Muscle layer of colon (tissue), 2 donors: ENCODE data around the gene DUSP15.

Source experiments
- H3K27ac ChIP-seq: one replicate; pipeline ENCODE4 v1.7.0; 2013; ENCODE audit warnings: low read depth, mild to moderate bottlenecking, low read length, moderate library complexity
- H3K27me3 ChIP-seq, 2 donors: one replicate each; pipeline ENCODE4 v1.7.0; 2013; ENCODE audit warnings: low read length in 2 of 2, mild to moderate bottlenecking in 2 of 2; ENCODE audit not compliant: insufficient read depth in 2 of 2, control insufficient read depth in 1 of 2
- H3K36me3 ChIP-seq: one replicate; pipeline ENCODE4 v1.7.0; 2013; ENCODE audit warnings: mild to moderate bottlenecking, low read length; ENCODE audit not compliant: insufficient read depth
- H3K4me1 ChIP-seq: one replicate; pipeline ENCODE4 v1.7.0; 2013; ENCODE audit warnings: mild to moderate bottlenecking, low read length; ENCODE audit not compliant: insufficient read depth
- H3K4me3 ChIP-seq, 2 donors: one replicate each; pipeline ENCODE4 v1.7.0; 2013; ENCODE audit warnings: low read length in 2 of 2, low read depth in 1 of 2, mild to moderate bottlenecking in 1 of 2, moderate library complexity in 1 of 2
- H3K9ac ChIP-seq: one replicate; pipeline ENCODE4 v1.7.0; 2013; ENCODE audit warnings: low read length
- H3K9me3 ChIP-seq: one replicate; pipeline ENCODE4 v1.7.0; 2013; ENCODE audit warnings: mild to moderate bottlenecking, low read length
- donor health status: abdominal sarcoma.
- donor health status: Adenocarcinoma of cecum.

Gene DUSP15

GRCh38 chr20:31883829-31884228 is 13.5 kb upstream of the DUSP15 start:
- Histone ChIP-seq H3K36me3 (no peaks in the 10 kb centered on the region), H3K9me3 (no peaks in the 10 kb centered on the region), H3K9ac (no peak overlapping the region), H3K27ac (no peak overlapping the region), H3K27me3 (no peaks in the 10 kb centered on the region), H3K4me3 (no peak overlapping the region), H3K4me1 (no peaks in the 10 kb centered on the region)

- Histone ChIP-seq H3K36me3 (no peaks in the 10 kb centered on the region), H3K27ac (no peak overlapping the region), H3K9ac (no peak overlapping the region), H3K9me3 (no peaks in the 10 kb centered on the region), H3K4me1 (no peaks in the 10 kb centered on the region), H3K27me3 (no peaks in the 10 kb centered on the region), H3K4me3 (no peak overlapping the region)
Observed at GRCh38 chr20:31881945-31882344, 11.6 kb upstream of the DUSP15 start.

- peak overlapping the region; percentile 59 to 80 for H3K4me3 ChIP-seq
- H3K4me1 ChIP-seq, result no peaks in the 10 kb centered on the region
- H3K9me3 ChIP-seq, result no peaks in the 10 kb centered on the region
- no peaks in the 10 kb centered on the region for H3K27me3 ChIP-seq
- H3K27ac ChIP-seq, result peak overlapping the region; percentile 76
- no peak overlapping the region for H3K9ac ChIP-seq
- H3K36me3 ChIP-seq, result no peaks in the 10 kb centered on the region
Observed at GRCh38 chr20:31879143-31879987, 9.0 kb upstream of the DUSP15 start.

GRCh38 chr20:31877684-31878083 is 7.4 kb upstream of the DUSP15 start:
- Histone ChIP-seq H3K4me1 (no peaks in the 10 kb centered on the region), H3K9me3 (no peaks in the 10 kb centered on the region), H3K4me3 (no peak overlapping the region), H3K36me3 (no peaks in the 10 kb centered on the region), H3K27me3 (no peaks in the 10 kb centered on the region), H3K9ac (no peak overlapping the region), H3K27ac (no peak overlapping the region)

- no peak overlapping the region for H3K9ac ChIP-seq
- H3K27ac ChIP-seq, result no peak overlapping the region
- H3K27me3 ChIP-seq, result peaks cover 0 to 6% of the 10 kb centered on the region in 2 donors
- H3K4me3 ChIP-seq, result no peak overlapping the region
- no peaks in the 10 kb centered on the region for H3K36me3 ChIP-seq
- H3K9me3 ChIP-seq, result no peaks in the 10 kb centered on the region
- no peaks in the 10 kb centered on the region for H3K4me1 ChIP-seq
Observed at GRCh38 chr20:31875671-31876070, 5.3 kb upstream of the DUSP15 start.

GRCh38 chr20:31872406-31872805 is 2.1 kb upstream of the DUSP15 start:
- Histone ChIP-seq H3K9me3 (no peaks in the 10 kb centered on the region), H3K4me3 (no peak overlapping the region), H3K4me1 (peaks cover 7% of the 10 kb centered on the region), H3K9ac (no peak overlapping the region), H3K27me3 (peaks cover 0 to 24% of the 10 kb centered on the region in 2 donors), H3K27ac (no peak overlapping the region), H3K36me3 (no peaks in the 10 kb centered on the region)

- peaks cover 0 to 24% of the 10 kb centered on the region in 2 donors for H3K27me3 ChIP-seq
- no peak overlapping the region for H3K4me3 ChIP-seq
- H3K4me1 ChIP-seq, result peaks cover 7% of the 10 kb centered on the region
- H3K9me3 ChIP-seq, result no peaks in the 10 kb centered on the region
- H3K27ac ChIP-seq, result no peak overlapping the region
- H3K9ac ChIP-seq, result no peak overlapping the region
- H3K36me3 ChIP-seq, result no peaks in the 10 kb centered on the region
Observed at GRCh38 chr20:31871618-31871954, 1.3 kb upstream of the DUSP15 start.

GRCh38 chr20:31870726-31871617 is 645 bp upstream of the DUSP15 start:
- no peak overlapping the region for H3K27ac ChIP-seq
- H3K36me3 ChIP-seq, result no peaks in the 10 kb centered on the region

GRCh38 chr20:31869673-31869941 is 720 bp downstream of the DUSP15 start:
- Histone ChIP-seq H3K4me3 (peak overlapping the region; percentile 11 to 63), H3K9ac (no peak overlapping the region), H3K9me3 (no peaks in the 10 kb centered on the region), H3K27ac (no peak overlapping the region), H3K36me3 (no peaks in the 10 kb centered on the region), H3K27me3 (peaks cover 0 to 24% of the 10 kb centered on the region in 2 donors), H3K4me1 (peaks cover 7% of the 10 kb centered on the region)

More at GRCh38 chr20:31870726-31871617, 645 bp upstream of the DUSP15 start:
- H3K4me3 ChIP-seq, result peak overlapping the region; percentile 62 to 63
- H3K9me3 ChIP-seq, result no peaks in the 10 kb centered on the region
- no peak overlapping the region for H3K9ac ChIP-seq
- peaks cover 7% of the 10 kb centered on the region for H3K4me1 ChIP-seq
- H3K27me3 ChIP-seq, result peaks cover 0 to 24% of the 10 kb centered on the region in 2 donors

- peak overlapping the region in 1 of 2 donors; percentile 63 for H3K4me3 ChIP-seq
Observed at GRCh38 chr20:31868853-31869672, 1.3 kb downstream of the DUSP15 start.

GRCh38 chr20:31866221-31866620 is 4.1 kb downstream of the DUSP15 start:
- no peaks in the 10 kb centered on the region for H3K36me3 ChIP-seq
- H3K4me1 ChIP-seq, result peaks cover 7% of the 10 kb centered on the region
- H3K27ac ChIP-seq, result no peak overlapping the region
- H3K27me3 ChIP-seq, result peaks cover 0 to 30% of the 10 kb centered on the region in 2 donors
- H3K4me3 ChIP-seq, result no peak overlapping the region
- H3K9ac ChIP-seq, result no peak overlapping the region
- no peaks in the 10 kb centered on the region for H3K9me3 ChIP-seq

More at GRCh38 chr20:31868853-31869672, 1.3 kb downstream of the DUSP15 start:
- no peak overlapping the region for H3K9ac ChIP-seq
- H3K27ac ChIP-seq, result no peak overlapping the region
- no peaks in the 10 kb centered on the region for H3K9me3 ChIP-seq
- no peaks in the 10 kb centered on the region for H3K36me3 ChIP-seq
- peaks cover 0 to 24% of the 10 kb centered on the region in 2 donors for H3K27me3 ChIP-seq
- H3K4me1 ChIP-seq, result peaks cover 7% of the 10 kb centered on the region
